CD14-positive monocyte (primary cell): ENCODE results near the gene SORBS2. TPM values are rescaled to one million over a fixed set of nuclear protein-coding genes. Genes with fewer than 3 reads are reported as not detected.
A peak's percentile ranks its signal among the peaks of the same experiment; 100 is the strongest.

Experiments
- DNase-seq, 3 donors: peaks; one replicate each; pipeline ENCODE4 v3.0.0-alpha.2; 2011 to 2022
- H2AFZ ChIP-seq: 2 replicates; pipeline ENCODE4 v1.6.0; 2012; ENCODE audit warnings: mild to moderate bottlenecking, low read depth, low read length, inconsistent platforms; ENCODE audit not compliant: insufficient read depth, poor library complexity, severe bottlenecking
- H3K27ac ChIP-seq, 2 donors: 1 replicate in 1 of 2; 2 replicates in 1 of 2; pipeline ENCODE4 v1.5.1; 2012 to 2013; ENCODE audit warnings: low read length in 2 of 2, control low read depth in 1 of 2, inconsistent platforms in 1 of 2, low read depth in 1 of 2, mild to moderate bottlenecking in 1 of 2
- H3K27me3 ChIP-seq, 2 donors: one replicate each; pipeline versions ENCODE4 v1.6.0 to v1.6.1; 2011 to 2013; ENCODE audit warnings: low read length in 2 of 2; ENCODE audit not compliant: control insufficient read depth in 2 of 2, insufficient read depth in 2 of 2
- H3K36me3 ChIP-seq, 2 donors: replicated peaks in 1 of 2; 1 replicate in 1 of 2; 2 replicates in 1 of 2; pipeline versions ENCODE4 v1.5.1 to v1.6.1; 2012 to 2013; ENCODE audit warnings: low read length in 2 of 2, control low read depth in 1 of 2, inconsistent platforms in 1 of 2, mild to moderate bottlenecking in 1 of 2; ENCODE audit not compliant: insufficient read depth in 2 of 2, control insufficient read depth in 1 of 2
- H3K4me1 ChIP-seq, 2 donors: 1 replicate in 1 of 2; 2 replicates in 1 of 2; pipeline versions ENCODE4 v1.5.1 to v1.6.1; 2012 to 2013; ENCODE audit warnings: low read length in 2 of 2, control low read depth in 1 of 2, inconsistent platforms in 1 of 2, mild to moderate bottlenecking in 1 of 2, moderate library complexity in 1 of 2; ENCODE audit not compliant: insufficient read depth in 2 of 2, control insufficient read depth in 1 of 2
- H3K4me2 ChIP-seq: replicated peaks from 2 replicates; pipeline ENCODE3; 2012; ENCODE audit warnings: low read length, moderate library complexity, mild to moderate bottlenecking; ENCODE audit not compliant: poor library complexity, severe bottlenecking; ENCODE audit errors: extremely low read depth
- H3K4me3 ChIP-seq, 3 experiments: fragments of 200-600 bp in 1 of 3; sonication (generic) in 1 of 3; replicated peaks in 1 of 3; 1 replicate in 2 of 3; 2 replicates in 1 of 3; pipeline ENCODE4 v1.5.1; 2011 to 2013; ENCODE audit warnings: low read length in 3 of 3, mild to moderate bottlenecking in 3 of 3, control low read depth in 2 of 3, low read depth in 2 of 3, inconsistent platforms in 1 of 3, moderate library complexity in 1 of 3
- H3K79me2 ChIP-seq: 2 replicates; pipeline ENCODE4 v1.6.0; 2012; ENCODE audit warnings: mild to moderate bottlenecking, control low read depth, inconsistent platforms, low read length, moderate library complexity; ENCODE audit not compliant: insufficient read depth
- H3K9ac ChIP-seq: 2 replicates; pipeline ENCODE4 v1.6.0; 2017; ENCODE audit warnings: low read length, mild to moderate bottlenecking; ENCODE audit not compliant: insufficient read depth, poor library complexity, severe bottlenecking
- H3K9me3 ChIP-seq, 2 donors: replicated peaks in 1 of 2; 1 replicate in 1 of 2; 2 replicates in 1 of 2; pipeline versions ENCODE4 v1.5.1 to v1.6.1; 2012 to 2013; ENCODE audit warnings: low read length in 2 of 2, control low read depth in 1 of 2; ENCODE audit not compliant: control insufficient read depth in 1 of 2, insufficient read depth in 1 of 2
- H4K20me1 ChIP-seq: 2 replicates; pipeline ENCODE4 v1.6.0; 2012; ENCODE audit warnings: mild to moderate bottlenecking, low read length, control low read depth, moderate library complexity; ENCODE audit not compliant: insufficient read depth
- H3K27ac Mint-ChIP-seq, 7 donors: one replicate each; pipeline ENCODE4 v1.8.0; 2020; ENCODE audit warnings: mild to moderate bottlenecking in 7 of 7, mixed read lengths in 7 of 7, moderate library complexity in 6 of 7, inconsistent platforms in 2 of 7
- H3K27me3 Mint-ChIP-seq, 3 donors: one replicate each; pipeline ENCODE4 v1.8.0; 2021 to 2022; ENCODE audit warnings: low read depth in 3 of 3, mild to moderate bottlenecking in 3 of 3, mixed read lengths in 3 of 3, moderate library complexity in 3 of 3, inconsistent platforms in 1 of 3
- H3K36me3 Mint-ChIP-seq, 2 donors: one replicate each; pipeline ENCODE4 v1.8.0; 2020; ENCODE audit warnings: mixed read lengths in 2 of 2, inconsistent platforms in 1 of 2, mild to moderate bottlenecking in 1 of 2
- H3K4me1 Mint-ChIP-seq: one replicate; pipeline ENCODE4 v1.8.0; 2020; ENCODE audit warnings: mild to moderate bottlenecking, mixed read lengths
- H3K4me3 Mint-ChIP-seq, 2 donors: one replicate each; pipeline ENCODE4 v1.8.0; 2020; ENCODE audit warnings: mild to moderate bottlenecking in 2 of 2, mixed read lengths in 2 of 2, moderate library complexity in 1 of 2
- H3K9me3 Mint-ChIP-seq, 7 donors: one replicate each; pipeline ENCODE4 v1.8.0; 2020 to 2022; ENCODE audit warnings: mixed read lengths in 7 of 7, mild to moderate bottlenecking in 6 of 7, moderate library complexity in 6 of 7, inconsistent platforms in 2 of 7
- CTCF ChIP-seq: fragments of 200-600 bp; IDR thresholded peaks from one replicate; pipeline ENCODE4 v1.8.0; 2022; ENCODE audit warnings: antibody characterized with exemption, mild to moderate bottlenecking
- WGBS: methylation state at CpG from one replicate; pipeline ENCODE4 v1.1.5; 2013; ENCODE audit warnings: missing lambda C conversion rate; ENCODE audit not compliant: insufficient coverage; 5-methylcytosine and 5-hydroxymethylcytosine counted together
- intact Hi-C, 2 donors: fragments of 100-400 bp; cut with micrococcal nuclease; formaldehyde crosslinking; loops; one replicate each; pipeline versions ENCODE4 v1.15.0 to v1.15.1; 2023
- polyA plus RNA-seq, 3 donors: library from polyadenylated mRNA; depleted of rRNA in 1 of 3; unstranded in 2 of 3; stranded (reverse) in 1 of 3; fragments of 300-500 nt in 2 of 3; fragments of >200 nt in 1 of 3; fragmentation: Illumina TruSeq in 2 of 3; gene quantifications; 1 replicate in 2 of 3; 2 replicates in 1 of 3; pipeline ENCODE4 v1.2.3, GENCODE V29; 2012 to 2021

SORBS2 gene
- polyA plus RNA-seq, 3 donors: not detected

- H3K36me3 ChIP-seq: no peaks in the 10 kb centered on the region
- Mint-ChIP-seq H3K36me3 (no peaks in the 10 kb centered on the region), H3K4me3 (no peak overlapping the region), H3K4me1 (no peaks in the 10 kb centered on the region), H3K9me3 (peaks cover 0 to 2% (median 0%) of the 10 kb centered on the region in 7 donors), H3K27me3 (peaks cover 41 to 49% (median 42%) of the 10 kb centered on the region in 3 donors), H3K27ac (no peak overlapping the region)
- no peaks in the 10 kb centered on the region for H4K20me1 ChIP-seq
- no peak overlapping the region for H3K4me2 ChIP-seq
- H3K4me3 ChIP-seq: no peak overlapping the region
- no peak overlapping the region for H3K27ac ChIP-seq
- H2AFZ ChIP-seq: no peak overlapping the region
- TF ChIP-seq CTCF: peak; percentile 62
- DNase-seq: peak; percentile 15 to 40 (median 23)
- H3K9ac ChIP-seq: no peak overlapping the region
- H3K9me3 ChIP-seq: peaks cover 0 to 8% of the 10 kb centered on the region in 2 donors
- peaks cover 23 to 34% of the 10 kb centered on the region in 2 donors for H3K27me3 ChIP-seq
- no peaks in the 10 kb centered on the region for H3K4me1 ChIP-seq
- no peaks in the 10 kb centered on the region for H3K79me2 ChIP-seq
- 93% methylated on average over 3 of the region's 4 CpGs for WGBS
- intact Hi-C loops: loop anchor here (2.0 to 5.0 kb wide), 2 partner anchors 396 to 398 kb away; no protein-coding TSS in a partner anchor
Observed at GRCh38 chr4:185640811-185641675, 171.0 kb downstream of the SORBS2 start.

GRCh38 chr4:185638548-185639301 is 173.3 kb downstream of the SORBS2 start:
- no peak for DNase-seq
- Histone ChIP-seq H3K9ac (no peak overlapping the region), H3K79me2 (no peaks in the 10 kb centered on the region), H2AFZ (no peak overlapping the region), H3K4me2 (no peak overlapping the region), H3K4me3 (no peak overlapping the region), H3K4me1 (no peaks in the 10 kb centered on the region), H4K20me1 (no peaks in the 10 kb centered on the region), H3K27ac (no peak overlapping the region), H3K9me3 (peaks cover 0 to 8% of the 10 kb centered on the region in 2 donors), H3K36me3 (no peaks in the 10 kb centered on the region), H3K27me3 (peaks cover 23 to 38% of the 10 kb centered on the region in 2 donors)
- H3K9me3 Mint-ChIP-seq: peaks cover 0 to 2% (median 0%) of the 10 kb centered on the region in 7 donors
- 6% methylated on average over 39 of the region's 41 CpGs for WGBS
- H3K36me3 Mint-ChIP-seq: no peaks in the 10 kb centered on the region
- no peaks in the 10 kb centered on the region for H3K4me1 Mint-ChIP-seq
- peaks cover 32 to 51% (median 38%) of the 10 kb centered on the region in 3 donors for H3K27me3 Mint-ChIP-seq
- H3K27ac Mint-ChIP-seq: no peak overlapping the region
- no peak for TF ChIP-seq CTCF
- peak overlapping the region in 1 of 2 donors; percentile 76 for H3K4me3 Mint-ChIP-seq
- intact Hi-C loops: no loop called here
